HEK293 (cell line): ENCODE measurements around the gene AADACL2.

Source experiments
- CTCF ChIA-PET: fragments of 350-600 bp; formaldehyde crosslinking; extraction: SDS; loops from one replicate; lab custom pipeline; 2021; ENCODE audit warnings: antibody characterized with exemption; lab: Yijun Ruan, JAX
- POLR2A ChIA-PET: fragments of 300-600 bp; formaldehyde crosslinking; extraction: SDS; loops from one replicate; lab custom pipeline; 2020; ENCODE audit warnings: antibody characterized with exemption, inconsistent platforms; lab: Yijun Ruan, JAX
- H3K27ac ChIP-seq: fragments of 200-500 bp; sonication (Bioruptor generic); 2 replicates; pipeline ENCODE4 v1.5.1; 2014; ENCODE audit warnings: low read depth, low read length, control low read depth, inconsistent platforms; ENCODE audit errors: extremely low read depth
- H3K36me3 ChIP-seq, 2 experiments: fragments of 200-500 bp in 1 of 2; sonication (Bioruptor generic) in 1 of 2; 1 replicate in 1 of 2; 2 replicates in 1 of 2; pipeline ENCODE4 v1.5.1; 2014 to 2017; ENCODE audit warnings: inconsistent platforms in 2 of 2, low read length in 2 of 2; ENCODE audit not compliant: control insufficient read depth in 2 of 2, insufficient read depth in 1 of 2
- H3K4me1 ChIP-seq: fragments of 200-500 bp; sonication (Bioruptor generic); 2 replicates; pipeline ENCODE4 v1.5.1; 2014; ENCODE audit warnings: mild to moderate bottlenecking, low read length, inconsistent platforms; ENCODE audit not compliant: control insufficient read depth, insufficient read depth
- H3K4me3 ChIP-seq: 2 replicates; pipeline ENCODE4 v1.5.1; 2011; ENCODE audit warnings: low read depth, mild to moderate bottlenecking, control low read depth, low read length, moderate library complexity
- H3K9me3 ChIP-seq: fragments of 200-500 bp; sonication (Bioruptor generic); 2 replicates; pipeline ENCODE4 v1.5.1; 2014; ENCODE audit warnings: low read depth, low read length, inconsistent platforms; ENCODE audit not compliant: control insufficient read depth, insufficient read depth
- KLF16 ChIP-seq: fragments of 450-650 bp; formaldehyde crosslinking; IDR thresholded peaks from 2 replicates; pipeline ENCODE4 v1.5.1; 2017; ENCODE audit warnings: missing biosample characterization, missing genetic modification characterization
- OSR2 ChIP-seq: fragments of 450-650 bp; formaldehyde crosslinking; IDR thresholded peaks from 2 replicates; pipeline ENCODE4 v1.5.1; 2016; ENCODE audit warnings: missing biosample characterization, missing genetic modification characterization
- SP2 ChIP-seq: fragments of 450-650 bp; formaldehyde crosslinking; IDR thresholded peaks from 2 replicates; pipeline ENCODE4 v1.5.1; 2016; ENCODE audit warnings: missing biosample characterization, missing genetic modification characterization
- TCF7L2 ChIP-seq: IDR thresholded peaks from 2 replicates; pipeline ENCODE4 v1.6.1; 2011; ENCODE audit warnings: low read depth, mild to moderate bottlenecking, inconsistent platforms, low read length, moderate library complexity, borderline replicate concordance
- YY1 ChIP-seq: fragments of 450-650 bp; formaldehyde crosslinking; IDR thresholded peaks from 2 replicates; pipeline ENCODE4 v1.5.1; 2018; ENCODE audit warnings: missing biosample characterization, missing genetic modification characterization
- ZFHX2 ChIP-seq: fragments of 450-650 bp; formaldehyde crosslinking; conservative IDR thresholded peaks from 2 replicates; pipeline ENCODE4 v1.5.1; 2016; ENCODE audit warnings: missing biosample characterization, missing genetic modification characterization
- ZFP69B ChIP-seq: fragments of 450-650 bp; formaldehyde crosslinking; IDR thresholded peaks from 2 replicates; pipeline ENCODE4 v1.5.1; 2016; ENCODE audit warnings: missing biosample characterization, missing genetic modification characterization
- ZIC2 ChIP-seq: fragments of 450-650 bp; formaldehyde crosslinking; IDR thresholded peaks from 2 replicates; pipeline ENCODE4 v1.5.1; 2016; ENCODE audit warnings: missing biosample characterization, missing genetic modification characterization
- ZNF146 ChIP-seq: fragments of 450-650 bp; formaldehyde crosslinking; IDR thresholded peaks from 2 replicates; pipeline ENCODE4 v1.5.1; 2016; ENCODE audit warnings: missing biosample characterization, missing genetic modification characterization
- ZNF184 ChIP-seq: fragments of 450-650 bp; IDR thresholded peaks from 2 replicates; pipeline ENCODE4 v1.5.1; 2018; ENCODE audit warnings: missing biosample characterization, mild to moderate bottlenecking, missing genetic modification characterization
- ZNF214 ChIP-seq: fragments of 450-650 bp; formaldehyde crosslinking; IDR thresholded peaks from 2 replicates; pipeline ENCODE4 v1.5.1; 2017; ENCODE audit warnings: missing biosample characterization, mild to moderate bottlenecking, missing genetic modification characterization, borderline replicate concordance
- ZNF266 ChIP-seq: fragments of 450-650 bp; formaldehyde crosslinking; IDR thresholded peaks from 2 replicates; pipeline ENCODE4 v1.5.1; 2016; ENCODE audit warnings: missing biosample characterization, missing genetic modification characterization, low read depth
- ZNF324 ChIP-seq: fragments of 450-650 bp; formaldehyde crosslinking; IDR thresholded peaks from 2 replicates; pipeline ENCODE4 v1.5.1; 2016; ENCODE audit warnings: missing biosample characterization, missing genetic modification characterization
- ZNF391 ChIP-seq: fragments of 450-650 bp; formaldehyde crosslinking; IDR thresholded peaks from 2 replicates; pipeline ENCODE4 v1.5.1; 2016; ENCODE audit warnings: low read depth, missing biosample characterization, missing genetic modification characterization, borderline replicate concordance
- ZNF549 ChIP-seq: fragments of 450-650 bp; IDR thresholded peaks from 2 replicates; pipeline ENCODE4 v1.5.1; 2018; ENCODE audit warnings: missing biosample characterization, missing genetic modification characterization, mild to moderate bottlenecking, inconsistent platforms, moderate library complexity
- ZNF560 ChIP-seq: fragments of 450-650 bp; formaldehyde crosslinking; IDR thresholded peaks from 2 replicates; pipeline ENCODE4 v1.5.1; 2017; ENCODE audit warnings: missing biosample characterization, missing genetic modification characterization, borderline replicate concordance
- ZNF600 ChIP-seq: fragments of 450-650 bp; formaldehyde crosslinking; IDR thresholded peaks from 2 replicates; pipeline ENCODE4 v1.5.1; 2016; ENCODE audit warnings: missing biosample characterization, missing genetic modification characterization
- ZNF610 ChIP-seq: fragments of 450-650 bp; formaldehyde crosslinking; IDR thresholded peaks from 2 replicates; pipeline ENCODE4 v1.5.1; 2016; ENCODE audit warnings: missing biosample characterization, missing genetic modification characterization, borderline replicate concordance
- ZNF785 ChIP-seq: fragments of 450-650 bp; formaldehyde crosslinking; IDR thresholded peaks from 2 replicates; pipeline ENCODE4 v1.5.1; 2016; ENCODE audit warnings: missing biosample characterization, missing genetic modification characterization
- TF ChIP-seq, protein P1 (sequence below): fragments of 450-650 bp; formaldehyde crosslinking; IDR thresholded peaks from 2 replicates; pipeline ENCODE4 v1.5.1; 2016; ENCODE audit warnings: missing biosample characterization, missing genetic modification characterization
- TF ChIP-seq, protein P2 (sequence below): fragments of 450-650 bp; formaldehyde crosslinking; IDR thresholded peaks from 2 replicates; pipeline ENCODE4 v1.5.1; 2016; ENCODE audit warnings: missing biosample characterization, missing genetic modification characterization
- TF ChIP-seq, protein P3 (sequence below): sonication (generic); formaldehyde crosslinking; IDR thresholded peaks from 2 replicates; pipeline ENCODE4 v1.8.1; 2022; ENCODE audit warnings: mild to moderate bottlenecking, moderate library complexity, missing genetic modification reagents
- TF ChIP-seq, protein P4 (sequence below): fragments of 450-650 bp; formaldehyde crosslinking; IDR thresholded peaks from 2 replicates; pipeline ENCODE4 v1.5.1; 2016; ENCODE audit warnings: missing biosample characterization, missing genetic modification characterization
- TF ChIP-seq, protein P5 (sequence below): fragments of 450-650 bp; formaldehyde crosslinking; IDR thresholded peaks from 2 replicates; pipeline ENCODE4 v1.5.1; 2016; ENCODE audit warnings: missing biosample characterization, missing genetic modification characterization
- TF ChIP-seq, protein P6 (sequence below): IDR thresholded peaks from 2 replicates; pipeline ENCODE4 v1.6.1; 2011; ENCODE audit warnings: mild to moderate bottlenecking, low read depth, low read length, borderline replicate concordance

Gene AADACL2

DNA sequence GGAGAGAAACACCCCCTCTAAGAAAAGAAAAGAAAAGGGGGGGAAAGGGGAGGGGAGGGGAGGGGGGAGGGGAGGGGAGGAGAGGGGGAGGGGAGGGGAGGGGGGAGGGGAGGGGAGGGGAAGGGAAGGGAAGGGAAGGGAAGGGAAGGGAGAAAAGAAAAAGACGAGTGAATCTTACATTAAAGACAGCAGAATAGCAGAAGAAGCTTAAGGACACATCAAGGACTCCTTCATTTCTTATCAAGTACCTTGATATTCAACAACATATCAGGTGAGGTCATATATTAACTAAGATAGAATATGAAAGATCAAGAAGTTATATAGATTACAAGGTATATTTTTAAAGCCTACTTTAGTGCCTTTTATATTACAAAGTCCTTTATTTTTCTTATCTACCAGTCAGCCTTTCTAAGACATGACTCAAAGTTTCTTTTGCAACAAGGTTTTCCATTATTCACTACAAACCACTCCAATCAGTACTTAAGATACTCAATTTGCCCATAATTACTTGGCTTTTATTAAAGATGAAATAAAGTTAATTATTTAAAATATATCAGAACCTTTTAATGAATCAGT, 62.5 kb downstream of the AADACL2 start (continued):
- TF ChIP-seq, protein P1, sequence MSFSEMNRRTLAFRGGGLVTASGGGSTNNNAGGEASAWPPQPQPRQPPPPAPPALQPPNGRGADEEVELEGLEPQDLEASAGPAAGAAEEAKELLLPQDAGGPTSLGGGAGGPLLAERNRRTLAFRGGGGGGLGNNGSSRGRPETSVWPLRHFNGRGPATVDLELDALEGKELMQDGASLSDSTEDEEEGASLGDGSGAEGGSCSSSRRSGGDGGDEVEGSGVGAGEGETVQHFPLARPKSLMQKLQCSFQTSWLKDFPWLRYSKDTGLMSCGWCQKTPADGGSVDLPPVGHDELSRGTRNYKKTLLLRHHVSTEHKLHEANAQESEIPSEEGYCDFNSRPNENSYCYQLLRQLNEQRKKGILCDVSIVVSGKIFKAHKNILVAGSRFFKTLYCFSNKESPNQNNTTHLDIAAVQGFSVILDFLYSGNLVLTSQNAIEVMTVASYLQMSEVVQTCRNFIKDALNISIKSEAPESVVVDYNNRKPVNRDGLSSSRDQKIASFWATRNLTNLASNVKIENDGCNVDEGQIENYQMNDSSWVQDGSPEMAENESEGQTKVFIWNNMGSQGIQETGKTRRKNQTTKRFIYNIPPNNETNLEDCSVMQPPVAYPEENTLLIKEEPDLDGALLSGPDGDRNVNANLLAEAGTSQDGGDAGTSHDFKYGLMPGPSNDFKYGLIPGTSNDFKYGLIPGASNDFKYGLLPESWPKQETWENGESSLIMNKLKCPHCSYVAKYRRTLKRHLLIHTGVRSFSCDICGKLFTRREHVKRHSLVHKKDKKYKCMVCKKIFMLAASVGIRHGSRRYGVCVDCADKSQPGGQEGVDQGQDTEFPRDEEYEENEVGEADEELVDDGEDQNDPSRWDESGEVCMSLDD (tag by site-specific recombination) = no peak
- TF ChIP-seq, protein P2, sequence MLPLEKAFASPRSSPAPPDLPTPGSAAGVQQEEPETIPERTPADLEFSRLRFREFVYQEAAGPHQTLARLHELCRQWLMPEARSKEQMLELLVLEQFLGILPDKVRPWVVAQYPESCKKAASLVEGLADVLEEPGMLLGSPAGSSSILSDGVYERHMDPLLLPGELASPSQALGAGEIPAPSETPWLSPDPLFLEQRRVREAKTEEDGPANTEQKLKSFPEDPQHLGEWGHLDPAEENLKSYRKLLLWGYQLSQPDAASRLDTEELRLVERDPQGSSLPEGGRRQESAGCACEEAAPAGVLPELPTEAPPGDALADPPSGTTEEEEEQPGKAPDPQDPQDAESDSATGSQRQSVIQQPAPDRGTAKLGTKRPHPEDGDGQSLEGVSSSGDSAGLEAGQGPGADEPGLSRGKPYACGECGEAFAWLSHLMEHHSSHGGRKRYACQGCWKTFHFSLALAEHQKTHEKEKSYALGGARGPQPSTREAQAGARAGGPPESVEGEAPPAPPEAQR = no peak
- TF ChIP-seq, protein P3, sequence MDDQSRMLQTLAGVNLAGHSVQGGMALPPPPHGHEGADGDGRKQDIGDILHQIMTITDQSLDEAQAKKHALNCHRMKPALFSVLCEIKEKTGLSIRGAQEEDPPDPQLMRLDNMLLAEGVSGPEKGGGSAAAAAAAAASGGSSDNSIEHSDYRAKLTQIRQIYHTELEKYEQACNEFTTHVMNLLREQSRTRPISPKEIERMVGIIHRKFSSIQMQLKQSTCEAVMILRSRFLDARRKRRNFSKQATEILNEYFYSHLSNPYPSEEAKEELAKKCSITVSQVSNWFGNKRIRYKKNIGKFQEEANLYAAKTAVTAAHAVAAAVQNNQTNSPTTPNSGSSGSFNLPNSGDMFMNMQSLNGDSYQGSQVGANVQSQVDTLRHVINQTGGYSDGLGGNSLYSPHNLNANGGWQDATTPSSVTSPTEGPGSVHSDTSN (CRISPR knock-in tag) = no peak
- TF ChIP-seq OSR2 (tag by site-specific recombination) (no peak), ZNF600 (tag by site-specific recombination) (no peak)
- TF ChIP-seq, protein P4, sequence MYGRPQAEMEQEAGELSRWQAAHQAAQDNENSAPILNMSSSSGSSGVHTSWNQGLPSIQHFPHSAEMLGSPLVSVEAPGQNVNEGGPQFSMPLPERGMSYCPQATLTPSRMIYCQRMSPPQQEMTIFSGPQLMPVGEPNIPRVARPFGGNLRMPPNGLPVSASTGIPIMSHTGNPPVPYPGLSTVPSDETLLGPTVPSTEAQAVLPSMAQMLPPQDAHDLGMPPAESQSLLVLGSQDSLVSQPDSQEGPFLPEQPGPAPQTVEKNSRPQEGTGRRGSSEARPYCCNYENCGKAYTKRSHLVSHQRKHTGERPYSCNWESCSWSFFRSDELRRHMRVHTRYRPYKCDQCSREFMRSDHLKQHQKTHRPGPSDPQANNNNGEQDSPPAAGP (tag by site-specific recombination) = no peak
- TF ChIP-seq, all 188 proteins: peak for 0

DNA sequence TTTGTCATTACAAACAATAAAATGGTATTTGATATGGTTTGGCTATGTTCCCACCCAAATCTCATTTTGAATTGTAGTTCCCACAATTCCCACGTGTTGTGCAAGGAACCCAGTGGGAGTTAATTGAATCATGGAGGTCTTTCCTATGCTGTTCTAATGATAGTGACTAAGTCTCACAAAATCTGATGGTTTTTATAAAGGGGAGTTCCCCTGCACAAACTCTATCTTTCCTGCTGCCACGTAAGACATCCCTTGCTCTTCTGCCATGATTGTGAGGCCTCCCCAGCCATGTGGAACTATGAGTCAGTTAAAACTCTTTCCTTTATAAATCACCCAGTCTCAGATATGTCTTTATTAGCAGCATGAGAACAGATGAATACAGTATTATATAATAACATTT, 64.7 kb downstream of the AADACL2 start:
- no peaks in the 10 kb centered on the region for H3K4me1 ChIP-seq
- no peak overlapping the region for H3K27ac ChIP-seq
- no peaks in the 10 kb centered on the region for H3K9me3 ChIP-seq
- no peak overlapping the region for H3K4me3 ChIP-seq
- ChIA-PET CTCF (no interaction called here), POLR2A (no interaction called here)
- H3K36me3 ChIP-seq = no peaks in the 10 kb centered on the region
- TF ChIP-seq ZNF549 (tag by site-specific recombination) = no peak
- no peak for TF ChIP-seq ZNF146 (tag by site-specific recombination)
- no peak for TF ChIP-seq ZNF560 (tag by site-specific recombination)
- no peak for TF ChIP-seq TCF7L2
- no peak for TF ChIP-seq ZNF610 (tag by site-specific recombination)
- no peak for TF ChIP-seq ZNF785 (tag by site-specific recombination)
- TF ChIP-seq, protein P5, sequence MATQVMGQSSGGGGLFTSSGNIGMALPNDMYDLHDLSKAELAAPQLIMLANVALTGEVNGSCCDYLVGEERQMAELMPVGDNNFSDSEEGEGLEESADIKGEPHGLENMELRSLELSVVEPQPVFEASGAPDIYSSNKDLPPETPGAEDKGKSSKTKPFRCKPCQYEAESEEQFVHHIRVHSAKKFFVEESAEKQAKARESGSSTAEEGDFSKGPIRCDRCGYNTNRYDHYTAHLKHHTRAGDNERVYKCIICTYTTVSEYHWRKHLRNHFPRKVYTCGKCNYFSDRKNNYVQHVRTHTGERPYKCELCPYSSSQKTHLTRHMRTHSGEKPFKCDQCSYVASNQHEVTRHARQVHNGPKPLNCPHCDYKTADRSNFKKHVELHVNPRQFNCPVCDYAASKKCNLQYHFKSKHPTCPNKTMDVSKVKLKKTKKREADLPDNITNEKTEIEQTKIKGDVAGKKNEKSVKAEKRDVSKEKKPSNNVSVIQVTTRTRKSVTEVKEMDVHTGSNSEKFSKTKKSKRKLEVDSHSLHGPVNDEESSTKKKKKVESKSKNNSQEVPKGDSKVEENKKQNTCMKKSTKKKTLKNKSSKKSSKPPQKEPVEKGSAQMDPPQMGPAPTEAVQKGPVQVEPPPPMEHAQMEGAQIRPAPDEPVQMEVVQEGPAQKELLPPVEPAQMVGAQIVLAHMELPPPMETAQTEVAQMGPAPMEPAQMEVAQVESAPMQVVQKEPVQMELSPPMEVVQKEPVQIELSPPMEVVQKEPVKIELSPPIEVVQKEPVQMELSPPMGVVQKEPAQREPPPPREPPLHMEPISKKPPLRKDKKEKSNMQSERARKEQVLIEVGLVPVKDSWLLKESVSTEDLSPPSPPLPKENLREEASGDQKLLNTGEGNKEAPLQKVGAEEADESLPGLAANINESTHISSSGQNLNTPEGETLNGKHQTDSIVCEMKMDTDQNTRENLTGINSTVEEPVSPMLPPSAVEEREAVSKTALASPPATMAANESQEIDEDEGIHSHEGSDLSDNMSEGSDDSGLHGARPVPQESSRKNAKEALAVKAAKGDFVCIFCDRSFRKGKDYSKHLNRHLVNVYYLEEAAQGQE (tag by site-specific recombination) = no peak
- TF ChIP-seq SP2 = no peak
- TF ChIP-seq ZNF184 (tag by site-specific recombination) = no peak
- TF ChIP-seq, protein P6, sequence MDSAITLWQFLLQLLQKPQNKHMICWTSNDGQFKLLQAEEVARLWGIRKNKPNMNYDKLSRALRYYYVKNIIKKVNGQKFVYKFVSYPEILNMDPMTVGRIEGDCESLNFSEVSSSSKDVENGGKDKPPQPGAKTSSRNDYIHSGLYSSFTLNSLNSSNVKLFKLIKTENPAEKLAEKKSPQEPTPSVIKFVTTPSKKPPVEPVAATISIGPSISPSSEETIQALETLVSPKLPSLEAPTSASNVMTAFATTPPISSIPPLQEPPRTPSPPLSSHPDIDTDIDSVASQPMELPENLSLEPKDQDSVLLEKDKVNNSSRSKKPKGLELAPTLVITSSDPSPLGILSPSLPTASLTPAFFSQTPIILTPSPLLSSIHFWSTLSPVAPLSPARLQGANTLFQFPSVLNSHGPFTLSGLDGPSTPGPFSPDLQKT = no peak
- no peak for TF ChIP-seq ZNF266 (tag by site-specific recombination)
- no peak for TF ChIP-seq ZNF324 (tag by site-specific recombination)
- TF ChIP-seq KLF16 (tag by site-specific recombination) = no peak
- no peak for TF ChIP-seq ZNF214 (tag by site-specific recombination)
- TF ChIP-seq YY1 (tag by site-specific recombination) = no peak
- TF ChIP-seq ZNF391 (tag by site-specific recombination) = no peak
- no peak for TF ChIP-seq ZFP69B (tag by site-specific recombination)
- no peak for TF ChIP-seq ZFHX2 (tag by site-specific recombination)
- TF ChIP-seq ZIC2 (tag by site-specific recombination) = no peak
